ENCODE results near the gene SLC25A26.

DNA sequence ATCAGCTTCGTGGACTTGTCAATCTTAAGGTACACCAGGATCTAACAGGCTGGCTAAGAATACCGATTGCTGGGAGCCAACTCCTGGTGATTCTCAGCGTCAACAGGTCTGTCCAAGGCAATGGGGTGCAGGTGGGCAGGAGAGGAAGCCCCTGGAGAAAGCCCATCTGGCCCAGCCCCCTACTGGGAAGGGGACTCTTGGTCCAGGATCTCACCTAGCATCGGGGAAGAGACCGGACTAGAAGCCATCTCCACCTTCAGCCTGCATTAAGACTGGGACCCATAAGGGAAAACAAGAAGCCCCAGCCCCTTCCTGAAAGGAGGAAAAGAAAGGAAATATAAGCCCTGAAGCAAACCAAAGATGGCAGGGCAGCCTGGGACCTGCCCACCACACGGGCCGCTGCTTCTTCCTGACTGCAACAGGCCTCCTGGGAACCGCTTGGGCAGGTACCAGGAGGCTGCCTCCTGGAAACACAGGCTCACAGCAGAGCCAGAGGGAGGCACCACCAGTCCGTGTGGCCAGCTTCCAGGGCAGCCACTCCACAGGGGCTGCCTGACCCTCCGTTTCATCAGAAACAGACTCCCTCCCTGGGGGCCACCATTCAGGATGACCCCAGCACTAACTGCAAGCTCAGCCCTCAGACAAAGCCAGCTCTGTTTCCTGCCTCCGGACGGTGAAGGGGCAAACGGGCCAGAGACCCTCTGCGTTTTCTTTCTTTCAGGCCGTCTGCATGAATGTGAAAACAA lies 179.8 kb downstream of the SLC25A26 start:
- TF ChIP-seq EP300 (IDR thresholded peaks at IDR 0.05) (no peak), POLR2AphosphoS5 (IDR thresholded peaks at IDR 0.05) (no peak), POLR2A (IDR thresholded peaks at IDR 0.05) (no peak)
- TF ChIP-seq, protein P1, sequence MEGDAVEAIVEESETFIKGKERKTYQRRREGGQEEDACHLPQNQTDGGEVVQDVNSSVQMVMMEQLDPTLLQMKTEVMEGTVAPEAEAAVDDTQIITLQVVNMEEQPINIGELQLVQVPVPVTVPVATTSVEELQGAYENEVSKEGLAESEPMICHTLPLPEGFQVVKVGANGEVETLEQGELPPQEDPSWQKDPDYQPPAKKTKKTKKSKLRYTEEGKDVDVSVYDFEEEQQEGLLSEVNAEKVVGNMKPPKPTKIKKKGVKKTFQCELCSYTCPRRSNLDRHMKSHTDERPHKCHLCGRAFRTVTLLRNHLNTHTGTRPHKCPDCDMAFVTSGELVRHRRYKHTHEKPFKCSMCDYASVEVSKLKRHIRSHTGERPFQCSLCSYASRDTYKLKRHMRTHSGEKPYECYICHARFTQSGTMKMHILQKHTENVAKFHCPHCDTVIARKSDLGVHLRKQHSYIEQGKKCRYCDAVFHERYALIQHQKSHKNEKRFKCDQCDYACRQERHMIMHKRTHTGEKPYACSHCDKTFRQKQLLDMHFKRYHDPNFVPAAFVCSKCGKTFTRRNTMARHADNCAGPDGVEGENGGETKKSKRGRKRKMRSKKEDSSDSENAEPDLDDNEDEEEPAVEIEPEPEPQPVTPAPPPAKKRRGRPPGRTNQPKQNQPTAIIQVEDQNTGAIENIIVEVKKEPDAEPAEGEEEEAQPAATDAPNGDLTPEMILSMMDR (IDR thresholded peaks at IDR 0.05), result peak in 1 of 4 experiments; percentile 19

Measured in gastroesophageal sphincter (tissue), 3 donors.